ENCODE results near the gene CNTN5.

DNA sequence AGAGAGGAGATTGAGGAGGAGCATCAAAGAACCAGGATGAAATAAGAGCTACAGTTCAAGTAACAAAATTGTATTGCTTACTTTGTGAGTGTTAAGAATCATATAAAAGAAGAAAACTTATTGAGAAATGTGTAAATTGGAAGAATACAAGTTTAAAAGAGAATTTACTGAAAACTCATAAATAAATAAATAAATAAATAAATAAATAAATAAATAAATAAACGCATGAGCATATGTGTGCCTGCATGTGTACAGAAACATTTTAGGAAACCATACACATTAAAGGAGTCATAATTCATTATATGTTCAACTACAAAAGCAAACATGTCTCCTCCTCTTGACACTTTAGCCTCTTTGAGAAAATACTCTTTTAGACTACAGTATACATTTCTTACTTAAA lies 42.6 kb downstream of the CNTN5 start:
- TF ChIP-seq, protein P1, sequence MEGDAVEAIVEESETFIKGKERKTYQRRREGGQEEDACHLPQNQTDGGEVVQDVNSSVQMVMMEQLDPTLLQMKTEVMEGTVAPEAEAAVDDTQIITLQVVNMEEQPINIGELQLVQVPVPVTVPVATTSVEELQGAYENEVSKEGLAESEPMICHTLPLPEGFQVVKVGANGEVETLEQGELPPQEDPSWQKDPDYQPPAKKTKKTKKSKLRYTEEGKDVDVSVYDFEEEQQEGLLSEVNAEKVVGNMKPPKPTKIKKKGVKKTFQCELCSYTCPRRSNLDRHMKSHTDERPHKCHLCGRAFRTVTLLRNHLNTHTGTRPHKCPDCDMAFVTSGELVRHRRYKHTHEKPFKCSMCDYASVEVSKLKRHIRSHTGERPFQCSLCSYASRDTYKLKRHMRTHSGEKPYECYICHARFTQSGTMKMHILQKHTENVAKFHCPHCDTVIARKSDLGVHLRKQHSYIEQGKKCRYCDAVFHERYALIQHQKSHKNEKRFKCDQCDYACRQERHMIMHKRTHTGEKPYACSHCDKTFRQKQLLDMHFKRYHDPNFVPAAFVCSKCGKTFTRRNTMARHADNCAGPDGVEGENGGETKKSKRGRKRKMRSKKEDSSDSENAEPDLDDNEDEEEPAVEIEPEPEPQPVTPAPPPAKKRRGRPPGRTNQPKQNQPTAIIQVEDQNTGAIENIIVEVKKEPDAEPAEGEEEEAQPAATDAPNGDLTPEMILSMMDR (conservative IDR thresholded peaks at IDR 0.05; ENCODE audit: low read depth, low read length), result no peak
- no peak for TF ChIP-seq EZH2phosphoT487 (IDR thresholded peaks at IDR 0.05; ENCODE audit: borderline replicate concordance, low read length)
- TF ChIP-seq EZH2 (IDR thresholded peaks at IDR 0.05; ENCODE audit: low read length, unreplicated experiment), result no peak
